Middle frontal gyrus (tissue), 1 donor: ENCODE results near the gene TMEM9B.
"Not testable (repeated sequence)": the region's sequence is repeated elsewhere in the genome, so short reads cannot be mapped to it uniquely, and the experiment has no call there.

Experiments used
- DNase-seq: peaks from one replicate; pipeline ENCODE4 v3.0.0-alpha.2; 2015; ENCODE audit warnings: low spot score; ENCODE audit errors: extremely low spot score

Gene TMEM9B

DNA sequence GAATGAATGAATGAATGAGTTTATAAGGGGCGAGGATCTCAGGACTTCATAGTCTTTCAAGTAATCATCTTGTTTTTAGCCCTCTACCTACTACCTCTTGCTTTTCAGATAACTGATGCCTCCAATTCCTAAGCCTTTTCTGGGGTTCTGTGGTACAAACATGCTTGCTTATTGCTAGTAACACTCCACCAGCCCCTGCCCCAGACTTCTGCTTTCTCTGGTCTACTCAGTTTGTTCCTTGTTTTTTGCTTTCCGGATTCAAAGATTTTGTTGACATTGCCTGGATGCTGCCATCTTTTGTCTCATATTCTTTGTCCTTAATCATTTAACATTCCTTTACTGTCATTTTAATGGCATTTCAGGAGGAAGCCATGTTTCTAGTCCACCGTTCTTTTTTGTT is 8.9 kb upstream of the TMEM9B start:
- no peak for DNase-seq

GRCh38 chr11:8971924-8972316 is 7.7 kb upstream of the TMEM9B start:
- no peak for DNase-seq

GRCh38 chr11:8971196-8971923 is 7.1 kb upstream of the TMEM9B start:
- DNase-seq = no peak

DNA sequence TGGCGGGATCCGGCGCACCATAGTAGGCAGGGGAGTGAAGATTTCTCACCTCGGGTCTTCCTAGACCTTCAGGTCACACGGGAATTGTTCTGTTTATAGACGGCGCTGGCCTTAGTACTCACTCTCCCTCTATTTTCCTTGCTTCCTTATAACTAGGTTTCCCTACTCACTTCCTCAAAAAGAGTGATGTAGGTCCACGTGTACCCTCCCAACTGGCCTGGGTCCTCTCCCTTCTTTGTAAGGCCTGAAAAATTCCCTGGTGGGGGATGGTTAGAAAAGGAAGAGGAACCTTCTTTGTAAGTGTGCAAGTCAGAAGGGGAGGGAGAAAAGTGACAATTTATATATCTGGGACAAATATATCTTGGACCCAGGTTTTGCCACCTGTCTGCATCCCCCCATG is 2.9 kb upstream of the TMEM9B start:
- DNase-seq = no peak

DNA sequence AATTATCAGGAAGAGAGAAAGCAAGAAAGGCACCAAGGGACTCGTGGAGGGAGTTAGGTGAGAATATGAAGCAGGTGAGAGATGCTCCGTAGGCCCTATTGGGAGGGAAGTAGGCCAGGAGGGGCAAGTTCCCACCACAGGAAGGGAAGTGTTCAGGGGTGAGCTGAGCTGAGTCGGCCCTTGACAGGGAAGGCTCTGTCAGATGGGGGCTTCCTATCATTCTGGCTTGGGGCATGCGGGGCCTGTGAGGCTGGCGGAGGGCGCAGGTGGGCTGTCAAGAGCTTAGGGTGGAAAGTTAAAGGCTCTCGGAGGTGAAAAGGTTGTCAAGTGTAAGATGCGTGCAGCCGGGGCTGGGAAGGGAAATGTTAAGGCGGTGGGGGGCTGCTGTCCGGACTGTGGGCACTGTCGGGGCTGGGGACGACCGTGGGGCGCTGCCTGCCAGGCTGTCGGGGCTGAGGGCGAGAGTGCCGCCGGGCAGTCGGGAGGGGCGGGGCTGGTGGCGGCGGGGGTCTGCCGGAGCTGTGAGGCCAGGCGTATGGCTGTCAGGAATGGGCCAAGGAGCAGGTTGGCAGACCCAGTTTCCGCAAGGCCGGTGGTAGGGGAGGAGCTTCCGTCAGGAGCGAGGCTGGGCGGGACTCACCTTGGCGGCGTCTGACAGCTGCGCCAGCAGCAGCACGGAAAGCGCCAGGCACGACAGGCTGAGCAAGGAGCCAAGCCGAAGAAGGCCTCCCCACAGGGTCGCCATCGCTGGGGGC is 496 bp downstream of the TMEM9B start:
- no peak for DNase-seq

GRCh38 chr11:8962841-8963240 is 1.4 kb downstream of the TMEM9B start:
- no peak for DNase-seq

- no peak for DNase-seq
Measured at GRCh38 chr11:8961401-8961800, 2.8 kb downstream of the TMEM9B start.

DNA sequence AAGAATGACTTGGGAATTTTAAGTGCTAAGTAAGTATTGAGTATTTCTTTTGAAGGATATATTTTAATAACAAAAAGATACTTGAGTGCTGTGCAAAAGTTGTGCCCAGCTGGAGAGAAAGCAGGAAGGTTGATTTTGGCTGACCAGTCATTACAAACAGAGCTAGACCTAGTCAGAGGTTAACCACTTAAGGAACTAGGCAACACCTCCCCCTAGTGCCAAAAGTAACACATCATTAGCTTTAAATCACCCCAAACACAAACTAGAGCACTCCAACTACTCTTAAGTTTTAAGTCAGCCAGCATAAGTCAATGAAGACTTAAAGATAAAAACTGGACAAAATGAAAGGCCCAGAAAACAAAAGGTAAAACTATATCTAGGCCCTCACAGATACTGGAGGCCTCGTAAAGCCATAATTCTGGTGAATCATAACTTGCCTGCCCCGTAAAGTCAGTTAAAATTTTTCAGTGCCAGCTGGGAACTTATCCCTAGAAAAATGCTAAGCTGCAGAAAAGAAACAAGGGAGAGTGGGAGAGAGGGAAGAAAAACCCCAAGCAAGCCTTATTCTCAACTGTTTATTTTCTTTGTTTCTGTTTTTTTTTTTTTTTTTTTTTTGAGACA is 4.6 kb downstream of the TMEM9B start:
- no peak for DNase-seq

DNA sequence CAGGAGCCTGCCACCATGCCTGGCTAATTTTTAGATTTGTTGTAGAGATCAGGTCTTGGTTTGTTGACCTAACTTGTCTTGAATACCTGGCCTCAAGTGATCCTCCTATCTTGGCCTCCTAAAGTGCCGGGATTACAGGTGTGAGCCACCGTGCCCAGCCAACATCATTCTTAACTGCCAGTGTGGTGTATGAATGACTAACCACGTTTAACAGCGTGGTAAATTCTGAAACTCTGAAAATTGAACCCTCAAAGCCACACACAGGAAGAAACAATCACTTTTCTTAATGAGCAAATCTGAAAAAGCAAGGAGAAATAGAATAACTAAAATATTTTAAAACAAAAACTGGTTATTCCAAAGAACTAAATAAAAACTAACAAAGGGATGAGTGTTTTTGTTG is 7.4 kb downstream of the TMEM9B start:
- DNase-seq = no peak

DNA sequence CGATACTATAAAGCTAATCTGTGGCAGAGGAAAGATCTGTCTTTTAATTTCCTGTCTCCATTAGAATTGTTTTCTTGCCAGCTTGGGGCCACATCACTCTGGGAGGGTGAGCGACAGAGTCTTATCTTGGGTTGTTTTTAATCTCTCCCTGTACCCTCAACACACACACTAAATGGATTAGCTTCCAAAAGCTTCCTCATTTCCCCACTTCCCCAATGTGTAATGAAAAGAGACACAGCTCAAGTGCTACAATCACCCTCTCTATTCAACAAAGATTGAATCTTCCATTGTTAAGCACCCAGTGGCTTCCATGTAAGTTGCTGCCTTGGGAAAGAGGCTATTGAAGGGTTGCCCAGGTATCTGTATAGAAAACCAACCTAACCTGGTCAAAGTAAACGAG is 15.4 kb downstream of the TMEM9B start:
- DNase-seq = no peak

GRCh38 chr11:8947230-8947943 is 16.9 kb downstream of the TMEM9B start:
- no peak for DNase-seq

DNA sequence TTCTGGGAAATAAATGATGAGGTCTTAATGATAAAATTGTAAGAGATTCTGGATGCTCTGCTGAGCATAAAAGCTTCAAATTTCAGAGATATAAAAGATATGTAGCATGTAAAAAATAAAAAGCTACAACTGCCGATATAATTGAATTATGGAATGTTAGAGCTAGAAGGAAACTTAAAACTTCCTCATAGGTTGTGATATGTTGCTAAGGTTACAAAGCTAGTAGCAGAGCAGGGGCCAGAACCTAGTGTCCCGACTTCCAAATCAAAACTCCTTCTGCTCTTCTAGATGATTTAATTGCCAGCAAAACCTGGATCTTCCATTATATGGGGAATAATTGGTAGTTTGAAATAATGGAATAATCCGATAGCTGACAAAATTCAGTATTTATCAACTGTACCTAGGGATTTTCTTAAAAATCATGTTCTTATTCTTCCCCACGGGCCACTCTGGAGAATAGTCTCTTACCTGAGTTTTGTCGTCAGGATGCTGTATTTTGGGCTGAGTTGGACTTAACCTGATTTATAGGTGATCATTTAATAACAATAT is 21.6 kb downstream of the TMEM9B start, which contains the start of gene ASCL3:
Gene ASCL3, minus strand, starts transcription at position 499 of the 549 bp plus-strand sequence. CDS start 4,855 bp downstream, outside the sequence.
- no peak for DNase-seq

GRCh38 chr11:8941341-8942103 is 22.7 kb downstream of the TMEM9B start:
- no peak for DNase-seq

DNA sequence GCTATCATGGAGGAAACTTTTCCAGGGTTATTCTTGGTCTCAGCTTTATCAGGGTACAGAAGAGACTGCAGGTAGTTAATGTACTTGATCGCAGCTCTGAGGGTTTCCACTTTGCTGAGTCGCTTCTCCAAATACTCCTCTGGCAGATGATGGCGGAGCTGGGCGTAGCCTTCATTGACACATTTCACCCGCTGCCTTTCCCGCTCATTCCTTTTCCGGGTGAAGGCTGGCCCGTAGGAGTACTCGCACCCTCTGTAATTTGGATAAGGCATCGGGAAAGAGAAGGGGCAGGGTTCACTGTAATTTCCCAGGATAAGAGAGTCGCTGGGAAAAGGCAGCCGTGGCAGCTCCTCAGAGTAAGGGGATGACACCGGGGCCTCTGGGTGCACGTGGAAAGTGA is 26.6 kb downstream of the TMEM9B start:
- no peak for DNase-seq

DNA sequence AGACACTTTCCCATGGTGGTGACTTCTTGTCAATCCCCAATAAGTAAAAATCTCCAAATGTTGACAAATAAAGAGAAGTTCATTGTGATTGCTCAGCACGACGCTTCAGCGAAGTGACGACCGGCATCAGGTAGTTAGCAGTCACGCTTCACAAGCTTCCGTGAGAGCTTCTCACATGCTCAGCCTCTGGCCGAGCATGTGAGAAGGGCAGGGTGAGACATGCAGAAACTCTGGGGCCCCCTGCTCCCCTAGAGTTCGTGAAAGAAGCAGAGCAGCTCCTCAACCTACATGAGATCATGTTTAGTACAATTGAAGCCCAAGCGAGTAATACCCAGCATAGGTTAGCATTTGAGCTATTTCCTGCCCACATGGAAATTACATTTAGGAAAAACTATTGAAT is 27.1 kb downstream of the TMEM9B start:
- no peak for DNase-seq

GRCh38 chr11:8935789-8936188 is 28.5 kb downstream of the TMEM9B start:
- not testable (repeated sequence) for DNase-seq

DNA sequence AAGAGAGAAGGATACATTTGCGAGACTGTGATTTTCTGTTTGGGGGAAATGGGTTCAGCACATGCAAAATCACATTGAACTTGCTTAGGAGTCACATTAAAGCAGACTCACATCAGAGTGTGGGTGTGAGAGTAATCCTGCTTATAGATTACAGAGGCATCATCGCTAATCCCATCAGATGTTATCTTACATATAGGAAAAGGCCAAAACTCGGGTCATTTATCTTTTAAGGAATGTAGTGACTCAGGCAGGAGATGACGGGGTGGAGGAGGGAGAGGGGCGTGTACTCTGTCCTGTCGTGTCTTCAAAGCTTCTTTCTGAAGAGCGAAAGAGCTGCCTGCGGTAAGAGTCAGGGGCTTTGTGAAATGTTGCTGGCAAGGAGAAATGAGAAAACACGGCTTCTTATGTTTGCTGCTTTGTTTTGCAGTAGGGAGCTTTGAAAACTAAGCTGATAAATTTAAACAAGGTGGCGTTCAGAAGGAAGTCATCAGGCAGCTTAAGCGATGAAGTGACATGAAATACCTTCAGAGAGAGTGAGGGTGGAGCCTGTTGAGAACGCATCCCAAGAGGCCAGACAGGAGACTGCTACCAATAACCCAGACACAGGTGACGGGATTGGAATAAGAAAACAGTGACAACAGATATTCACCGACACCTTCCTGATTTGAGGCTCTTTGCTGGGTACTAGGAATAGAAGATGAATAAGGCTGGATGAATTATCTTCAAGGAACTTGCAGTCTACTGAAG is 29.3 kb downstream of the TMEM9B start:
- no peak for DNase-seq

GRCh38 chr11:8933931-8934330 is 30.3 kb downstream of the TMEM9B start:
- DNase-seq = no peak

GRCh38 chr11:8932564-8933180 is 31.6 kb downstream of the TMEM9B start, which contains the start of gene C11orf16:
Gene C11orf16, minus strand, starts transcription at chr11:8932947. Its CDS starts 639 bp downstream, at chr11:8932308.
- DNase-seq = no peak
